HG02870 (cell line): ENCODE measurements around the gene PDE4D.
"Not testable (repeated sequence)": the region's sequence is repeated elsewhere in the genome, so short reads cannot be mapped to it uniquely, and the experiment has no call there.

Experiments used
- ATAC-seq: cut with Tn5 transposase; IDR thresholded peaks from one replicate; pipeline ENCODE4 v1.9.1; 2021; ENCODE audit warnings: mild to moderate bottlenecking, moderate library complexity; ENCODE audit not compliant: unreplicated experiment

PDE4D gene

DNA sequence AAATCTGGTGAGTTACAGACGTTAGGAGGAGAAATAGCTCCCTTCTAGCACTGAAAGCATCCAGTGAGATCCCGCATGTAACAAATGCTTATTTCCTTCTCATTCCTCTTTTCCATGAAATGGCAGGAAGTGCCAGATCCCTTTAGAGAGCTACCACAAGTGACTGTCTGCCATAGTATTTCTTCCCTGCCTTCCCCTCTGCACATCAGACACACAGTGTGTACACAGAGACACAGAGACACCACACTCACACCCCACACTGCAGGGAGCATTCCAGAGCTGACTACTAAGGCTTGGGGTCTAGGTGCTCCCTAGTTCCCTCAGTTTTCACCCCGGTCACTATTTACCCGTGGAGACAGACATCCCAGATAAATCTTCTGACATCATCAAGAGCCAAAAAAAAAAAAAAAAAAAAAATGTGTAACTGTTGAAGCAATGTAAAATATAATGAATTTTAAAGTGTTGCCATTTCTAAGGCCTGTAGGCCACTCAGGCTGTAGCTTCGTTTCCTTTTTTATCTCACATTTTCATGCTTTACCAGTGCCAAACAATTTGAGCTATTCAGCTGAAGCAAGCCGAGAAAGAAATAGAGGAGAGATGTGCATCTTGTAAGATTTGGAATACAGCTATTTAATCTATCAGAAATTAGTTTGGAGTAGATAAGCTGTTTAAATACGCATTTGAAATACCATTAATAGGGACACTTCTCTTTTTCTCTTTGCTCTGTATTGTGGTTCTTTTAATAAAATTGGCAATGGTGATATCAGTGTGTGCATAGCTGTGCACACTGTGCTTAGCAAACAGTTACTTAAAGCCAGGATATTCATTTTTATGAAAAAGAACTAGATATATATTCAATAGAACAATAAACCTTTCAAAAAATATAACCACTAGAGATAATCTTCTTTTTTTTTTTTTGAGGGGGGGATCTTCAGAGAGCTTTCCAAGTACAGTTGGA is 405.5 kb downstream of the PDE4D start:
- no peak for ATAC-seq

- no peak for ATAC-seq
These were observed 406.3 kb downstream of the PDE4D start for GRCh38 chr5:59487068-59487686.

DNA sequence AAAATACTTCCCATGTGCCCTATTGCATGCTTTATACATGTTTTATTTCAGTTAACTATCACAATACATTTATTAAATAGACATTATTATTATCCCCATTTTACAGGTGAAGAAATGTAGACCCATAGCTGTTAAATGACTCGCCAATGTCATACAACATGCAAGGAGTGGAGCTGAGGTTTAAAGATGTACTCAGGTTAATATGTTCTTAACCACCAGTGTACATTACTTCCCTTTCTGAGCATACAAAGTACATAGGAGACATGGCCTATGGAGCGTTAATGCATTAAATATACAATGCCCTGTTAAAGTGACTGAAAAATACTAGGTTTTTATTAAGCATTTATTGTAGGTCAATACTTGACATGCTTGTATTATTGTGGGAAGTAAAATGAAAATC is 407.0 kb downstream of the PDE4D start:
- ATAC-seq = no peak

GRCh38 chr5:59485629-59486439 is 407.7 kb downstream of the PDE4D start:
- no peak for ATAC-seq

GRCh38 chr5:59485107-59485506 is 408.4 kb downstream of the PDE4D start:
- ATAC-seq = no peak

- no peak for ATAC-seq
These were observed 408.9 kb downstream of the PDE4D start for GRCh38 chr5:59484618-59485017.

GRCh38 chr5:59483971-59484472 is 409.5 kb downstream of the PDE4D start:
- no peak for ATAC-seq

DNA sequence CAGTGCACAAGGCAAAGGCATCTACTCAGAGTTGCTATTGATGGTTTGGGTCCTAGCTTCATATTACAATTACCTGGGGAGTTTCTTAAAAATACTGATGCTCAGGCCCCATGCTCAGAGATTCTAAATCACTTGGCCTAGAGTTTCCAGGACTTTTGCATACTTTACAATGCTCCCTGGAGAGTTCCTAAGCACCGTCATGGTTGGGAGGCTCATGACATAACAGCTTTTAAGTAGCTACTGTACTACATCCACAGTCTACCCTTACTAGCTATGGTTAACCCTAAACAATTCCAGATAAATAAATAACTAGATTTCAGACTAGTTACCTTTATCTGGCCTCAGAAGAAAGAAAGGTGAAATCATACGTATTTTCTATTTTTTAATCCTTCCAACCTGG is 414.4 kb downstream of the PDE4D start:
- ATAC-seq = no peak

DNA sequence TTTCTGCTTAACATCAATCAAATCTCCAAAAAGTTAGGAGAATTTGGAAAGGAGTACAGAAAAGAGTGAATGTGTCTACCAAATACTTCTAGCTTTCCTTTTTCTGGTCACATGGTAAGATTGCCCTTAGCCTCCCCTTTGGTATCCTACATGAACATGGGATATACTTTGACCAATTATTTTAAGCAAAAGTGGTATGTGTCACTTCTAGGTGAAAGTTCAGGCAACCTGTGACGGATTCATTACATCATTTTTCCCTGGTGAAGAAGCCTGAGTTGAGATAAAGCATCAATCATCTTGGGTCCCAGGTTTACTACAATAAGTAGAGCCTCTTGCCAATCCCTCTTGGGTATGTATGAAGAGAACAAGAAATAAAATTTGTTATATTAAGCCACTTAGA is 419.2 kb downstream of the PDE4D start:
- no peak for ATAC-seq

GRCh38 chr5:59473611-59474010 is 419.9 kb downstream of the PDE4D start:
- no peak for ATAC-seq

- no peak for ATAC-seq
These were observed 422.1 kb downstream of the PDE4D start for GRCh38 chr5:59471463-59471862.

DNA sequence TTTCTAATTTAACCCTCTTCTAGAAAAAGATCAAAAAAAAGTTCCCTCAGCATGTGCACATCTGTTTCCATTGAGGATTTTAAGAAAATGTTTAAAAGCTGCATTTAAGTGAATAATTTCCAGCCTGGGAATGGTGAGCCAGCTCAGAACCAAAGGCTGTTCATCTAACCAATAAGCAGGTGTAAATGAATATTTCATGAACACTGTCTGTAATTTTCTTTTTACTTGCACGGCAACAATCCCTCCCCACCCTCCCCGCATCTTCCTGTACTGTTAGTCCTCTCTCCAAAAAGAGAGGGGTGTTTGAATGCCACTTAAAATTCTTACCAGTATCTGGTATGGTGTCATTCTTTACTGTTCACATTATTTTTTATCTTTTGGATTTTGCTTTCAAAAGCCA is 425.6 kb downstream of the PDE4D start:
- ATAC-seq = no peak

DNA sequence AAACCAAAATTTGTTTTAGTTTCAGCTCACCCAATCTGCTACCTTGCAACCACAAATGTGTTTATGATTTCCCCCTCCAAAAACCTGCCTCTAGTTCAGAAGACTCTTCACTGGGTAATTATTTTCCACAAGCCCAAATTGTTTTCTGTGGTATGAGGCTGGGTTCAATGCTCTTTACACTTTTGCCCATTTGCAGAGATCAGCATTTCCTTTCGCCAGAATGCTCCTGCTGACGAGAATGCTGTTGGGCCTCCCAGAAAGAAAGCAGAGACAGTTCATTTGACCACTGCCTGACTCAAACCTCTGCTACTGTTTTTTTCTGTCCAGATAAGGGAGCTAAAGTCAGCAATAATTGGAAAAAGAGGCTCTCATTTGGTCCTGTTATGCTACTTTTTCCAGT is 427.3 kb downstream of the PDE4D start:
- no peak for ATAC-seq

DNA sequence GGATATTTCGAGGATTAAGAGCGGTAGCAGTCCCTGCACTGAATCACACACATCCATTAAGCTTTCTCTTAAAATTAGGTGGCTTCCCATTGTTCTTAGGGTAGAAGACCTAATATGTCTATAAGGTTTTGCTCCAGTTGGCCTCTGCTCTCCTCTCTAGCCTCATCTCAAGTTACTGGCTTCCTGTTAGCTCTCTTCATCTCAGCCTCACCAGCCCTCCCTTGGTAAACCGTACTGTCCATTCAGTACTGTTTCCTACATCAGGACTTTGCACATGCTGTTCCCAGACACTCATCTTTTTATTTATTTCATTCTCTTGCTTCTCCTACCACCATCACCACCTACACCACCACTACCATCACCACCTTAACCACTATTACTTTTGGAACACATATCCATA is 428.6 kb downstream of the PDE4D start:
- no peak for ATAC-seq

DNA sequence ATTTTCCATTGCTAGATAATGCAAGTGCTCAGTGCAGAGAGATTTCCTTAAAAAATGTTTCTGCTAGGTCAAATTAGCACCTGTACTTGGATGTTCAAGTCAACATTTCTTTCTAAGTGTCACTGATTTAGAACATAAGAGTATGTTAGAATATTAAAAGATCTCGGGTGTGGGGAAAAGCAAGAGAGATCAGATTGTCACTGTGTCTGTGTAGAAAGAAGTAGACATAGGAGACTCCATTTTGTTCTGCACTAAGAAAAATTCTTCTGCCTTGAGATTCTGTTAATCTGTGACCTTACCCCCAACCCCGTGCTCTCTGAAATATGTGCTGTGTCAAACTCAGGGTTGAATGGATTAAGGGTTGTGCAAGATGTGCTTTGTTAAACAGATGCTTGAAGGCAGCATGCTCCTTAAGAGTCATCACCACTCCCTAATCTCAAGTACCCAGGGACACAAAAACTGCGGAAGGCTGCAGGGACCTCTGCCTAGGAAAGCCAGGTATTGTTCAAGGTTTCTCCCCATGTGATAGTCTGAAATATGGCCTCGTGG is 429.8 kb downstream of the PDE4D start:
- not testable (repeated sequence) for ATAC-seq

DNA sequence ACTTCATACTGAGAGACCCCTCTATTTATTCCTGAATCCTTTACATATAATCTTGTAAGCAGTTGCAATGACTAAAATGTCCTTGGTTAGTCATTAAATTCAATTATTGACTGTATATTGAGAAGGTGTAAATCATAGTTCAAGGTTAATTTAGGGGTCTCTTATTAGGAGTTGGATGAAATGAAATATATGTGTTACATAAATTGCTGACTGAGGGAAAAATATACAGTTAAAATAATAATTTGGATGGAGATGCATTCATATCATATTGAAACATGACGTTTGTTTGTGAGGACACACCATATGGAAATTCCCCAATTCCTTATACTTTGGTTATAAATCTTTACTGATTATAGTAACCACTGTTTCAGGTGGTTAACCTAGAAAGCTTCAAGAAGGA is 430.6 kb downstream of the PDE4D start:
- ATAC-seq = no peak

- no peak for ATAC-seq
These were observed 433.0 kb downstream of the PDE4D start for GRCh38 chr5:59460368-59461153.

GRCh38 chr5:59458966-59459729 is 434.4 kb downstream of the PDE4D start:
- no peak for ATAC-seq

DNA sequence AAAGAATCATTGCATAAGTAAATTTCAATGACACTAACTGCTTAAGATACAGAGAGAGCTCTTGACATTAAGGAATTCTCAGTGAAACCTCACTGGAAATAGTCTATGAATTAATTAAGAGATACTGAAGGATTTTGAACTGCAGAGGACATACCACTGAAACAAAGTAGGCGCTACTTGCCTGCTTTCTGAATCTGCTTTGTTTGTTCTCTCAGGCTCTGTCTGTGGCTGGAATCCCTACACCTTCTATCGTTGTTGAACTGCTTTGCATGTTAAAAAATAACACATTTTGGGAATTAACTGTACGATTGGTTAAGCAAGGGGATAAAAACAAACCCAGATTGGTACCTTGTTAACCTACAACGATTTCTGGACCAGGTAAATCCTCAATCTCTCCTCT is 435.2 kb downstream of the PDE4D start:
- no peak for ATAC-seq
